Measurements from ENCODE around the gene IFI6.
"Not testable (repeated sequence)": the region's sequence is repeated elsewhere in the genome, so short reads cannot be mapped to it uniquely, and the experiment has no call there.

IFI6 gene

DNA sequence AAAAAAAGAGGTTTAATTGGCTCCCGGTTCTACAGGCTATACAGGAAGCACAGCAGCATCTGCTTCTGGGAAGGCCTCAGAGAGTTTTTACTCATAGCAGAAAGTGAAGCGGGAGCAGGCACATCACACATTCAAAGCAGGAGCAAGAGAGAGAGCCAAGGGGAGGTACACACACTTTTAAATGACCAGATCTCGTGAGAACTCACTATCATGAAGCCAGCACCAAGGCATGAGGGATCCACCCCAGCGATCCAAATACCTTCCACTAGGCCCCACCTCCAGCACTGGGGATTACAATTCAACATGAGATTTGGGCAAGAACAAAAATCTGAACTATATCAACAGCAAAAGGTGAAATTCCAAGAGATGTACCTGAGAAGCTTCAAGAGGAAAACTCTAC lies 33.0 kb upstream of the IFI6 start:
- no peak overlapping the region for H3K14ac ChIP-seq (ENCODE audit: low read length in 2 of 2)
- H3K9ac ChIP-seq (ENCODE audit: low read length): no peak overlapping the region
- peaks cover 4 to 7% of the 10 kb centered on the region in 2 experiments for H3K27me3 ChIP-seq (ENCODE audit: control insufficient read depth in 1 of 2, insufficient read depth in 1 of 2, low read length in 2 of 2)
- H3K18ac ChIP-seq (ENCODE audit: low read depth in 1 of 2, low read length in 2 of 2): no peak overlapping the region
- no peak for DNase-seq
- H3K4ac ChIP-seq (ENCODE audit: low read depth in 1 of 2, low read length in 2 of 2): no peak overlapping the region
- no peak overlapping the region for H2BK15ac ChIP-seq (ENCODE audit: low read depth, poor library complexity, severe bottlenecking)
- H3K4me3 ChIP-seq (ENCODE audit: insufficient read depth in 1 of 2, low read depth in 1 of 2, low read length in 2 of 2): no peak overlapping the region
- peaks cover 2% of the 10 kb centered on the region for H3K9me3 ChIP-seq (ENCODE audit: control insufficient read depth, low read length)
- no peak overlapping the region for H3K23ac ChIP-seq (ENCODE audit: low read length in 2 of 2)
- 69% methylated on average over 4 of the region's 4 CpGs for whole genome bisulfite sequencing
- H3K4me1 ChIP-seq (ENCODE audit: control insufficient read depth, insufficient read depth, low read depth, low read length): no peaks in the 10 kb centered on the region
- H4K91ac ChIP-seq (ENCODE audit: low read length): no peak overlapping the region
- no peak overlapping the region for H3K27ac ChIP-seq (ENCODE audit: low read length, poor library complexity, severe bottlenecking)
- H2BK120ac ChIP-seq (ENCODE audit: low read depth, low read length): no peak overlapping the region
- H2AFZ ChIP-seq (ENCODE audit: low read depth, low read length): no peak overlapping the region
- H2BK12ac ChIP-seq (ENCODE audit: low read length in 2 of 2): no peak overlapping the region
- no peak overlapping the region for H2BK5ac ChIP-seq (ENCODE audit: low read depth, low read length, poor library complexity, severe bottlenecking)
- H4K8ac ChIP-seq (ENCODE audit: low read length): no peak overlapping the region
- no peaks in the 10 kb centered on the region for H3K36me3 ChIP-seq (ENCODE audit: control insufficient read depth in 1 of 2, insufficient read depth in 2 of 2, low read depth in 1 of 2, low read length in 2 of 2)
- H2AK5ac ChIP-seq (ENCODE audit: low read length, severe bottlenecking): no peak overlapping the region
- H3K79me1 ChIP-seq (replicated peaks; ENCODE audit: low read length, poor library complexity, severe bottlenecking): no peaks in the 10 kb centered on the region
- H3K4me2 ChIP-seq (ENCODE audit: low read length, poor library complexity, severe bottlenecking): no peak overlapping the region

DNA sequence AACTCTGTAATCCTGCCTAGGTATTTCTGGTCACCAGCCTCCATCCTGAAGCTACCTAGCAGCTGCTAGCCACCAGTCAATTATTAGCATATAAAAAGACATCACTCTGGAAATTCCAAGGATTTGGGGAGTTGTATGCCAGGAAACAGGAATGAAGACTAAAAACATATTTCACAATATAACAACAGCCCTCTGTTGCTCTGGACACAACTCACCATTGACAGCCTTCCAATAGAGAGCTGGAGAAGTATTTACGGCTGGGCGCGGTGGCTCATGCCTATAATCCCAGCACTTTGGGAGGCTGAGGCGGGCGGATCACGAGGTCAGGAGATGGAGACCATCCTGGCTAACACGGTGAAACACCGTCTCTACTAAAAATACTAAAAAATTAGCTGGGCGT lies 24.8 kb upstream of the IFI6 start:
- not testable (repeated sequence) for H3K79me1 ChIP-seq (replicated peaks; ENCODE audit: low read length, poor library complexity, severe bottlenecking); H2AK5ac ChIP-seq (ENCODE audit: low read length, severe bottlenecking); H3K4ac ChIP-seq (ENCODE audit: low read depth in 1 of 2, low read length in 2 of 2); H3K4me1 ChIP-seq (ENCODE audit: control insufficient read depth, insufficient read depth, low read depth, low read length); H2BK12ac ChIP-seq (ENCODE audit: low read length in 2 of 2); H3K27ac ChIP-seq (ENCODE audit: low read length, poor library complexity, severe bottlenecking); H3K9ac ChIP-seq (ENCODE audit: low read length); H3K14ac ChIP-seq (ENCODE audit: low read length in 2 of 2); H3K4me2 ChIP-seq (ENCODE audit: low read length, poor library complexity, severe bottlenecking); H4K91ac ChIP-seq (ENCODE audit: low read length); H2AFZ ChIP-seq (ENCODE audit: low read depth, low read length); H3K18ac ChIP-seq (ENCODE audit: low read depth in 1 of 2, low read length in 2 of 2); H3K4me3 ChIP-seq (ENCODE audit: insufficient read depth in 1 of 2, low read depth in 1 of 2, low read length in 2 of 2); H2BK5ac ChIP-seq (ENCODE audit: low read depth, low read length, poor library complexity, severe bottlenecking); H3K9me3 ChIP-seq (ENCODE audit: control insufficient read depth, low read length); H3K36me3 ChIP-seq (ENCODE audit: control insufficient read depth in 1 of 2, insufficient read depth in 2 of 2, low read depth in 1 of 2, low read length in 2 of 2); DNase-seq; H2BK120ac ChIP-seq (ENCODE audit: low read depth, low read length); H3K23ac ChIP-seq (ENCODE audit: low read length in 2 of 2); H4K8ac ChIP-seq (ENCODE audit: low read length); H3K27me3 ChIP-seq (ENCODE audit: control insufficient read depth in 1 of 2, insufficient read depth in 1 of 2, low read length in 2 of 2); H2BK15ac ChIP-seq (ENCODE audit: low read depth, poor library complexity, severe bottlenecking)
- WGBS: 77% methylated on average over 7 of the region's 9 CpGs

GRCh38 chr1:27690183-27690582 lies 18.2 kb upstream of the IFI6 start:
- Histone ChIP-seq H3K23ac (ENCODE audit: low read length in 2 of 2) (no peak overlapping the region), H3K9ac (ENCODE audit: low read length) (peak overlapping the region; percentile 63), H2AK5ac (ENCODE audit: low read length, severe bottlenecking) (peak overlapping the region; percentile 60), H3K4me3 (ENCODE audit: insufficient read depth in 1 of 2, low read depth in 1 of 2, low read length in 2 of 2) (peak overlapping the region in 1 of 2 experiments; percentile 70), H4K8ac (ENCODE audit: low read length) (no peak overlapping the region), H2AFZ (ENCODE audit: low read depth, low read length) (no peak overlapping the region), H2BK12ac (ENCODE audit: low read length in 2 of 2) (no peak overlapping the region), H2BK5ac (ENCODE audit: low read depth, low read length, poor library complexity, severe bottlenecking) (no peak overlapping the region), H3K4ac (ENCODE audit: low read depth in 1 of 2, low read length in 2 of 2) (no peak overlapping the region), H2BK15ac (ENCODE audit: low read depth, poor library complexity, severe bottlenecking) (no peak overlapping the region), H3K36me3 (ENCODE audit: control insufficient read depth in 1 of 2, insufficient read depth in 2 of 2, low read depth in 1 of 2, low read length in 2 of 2) (no peaks in the 10 kb centered on the region), H3K9me3 (ENCODE audit: control insufficient read depth, low read length) (no peaks in the 10 kb centered on the region), H4K91ac (ENCODE audit: low read length) (no peak overlapping the region), H3K4me2 (ENCODE audit: low read length, poor library complexity, severe bottlenecking) (no peak overlapping the region), H2BK120ac (ENCODE audit: low read depth, low read length) (no peak overlapping the region), H3K18ac (ENCODE audit: low read depth in 1 of 2, low read length in 2 of 2) (no peak overlapping the region), H3K27me3 (ENCODE audit: control insufficient read depth in 1 of 2, insufficient read depth in 1 of 2, low read length in 2 of 2) (peaks cover 0 to 6% of the 10 kb centered on the region in 2 experiments), H3K79me1 (replicated peaks; ENCODE audit: low read length, poor library complexity, severe bottlenecking) (no peaks in the 10 kb centered on the region), H3K27ac (ENCODE audit: low read length, poor library complexity, severe bottlenecking) (peak overlapping the region; percentile 93), H3K4me1 (ENCODE audit: control insufficient read depth, insufficient read depth, low read depth, low read length) (no peaks in the 10 kb centered on the region), H3K14ac (ENCODE audit: low read length in 2 of 2) (no peak overlapping the region)
- DNase-seq: no peak
- WGBS: 76% methylated on average over 2 of the region's 2 CpGs

DNA sequence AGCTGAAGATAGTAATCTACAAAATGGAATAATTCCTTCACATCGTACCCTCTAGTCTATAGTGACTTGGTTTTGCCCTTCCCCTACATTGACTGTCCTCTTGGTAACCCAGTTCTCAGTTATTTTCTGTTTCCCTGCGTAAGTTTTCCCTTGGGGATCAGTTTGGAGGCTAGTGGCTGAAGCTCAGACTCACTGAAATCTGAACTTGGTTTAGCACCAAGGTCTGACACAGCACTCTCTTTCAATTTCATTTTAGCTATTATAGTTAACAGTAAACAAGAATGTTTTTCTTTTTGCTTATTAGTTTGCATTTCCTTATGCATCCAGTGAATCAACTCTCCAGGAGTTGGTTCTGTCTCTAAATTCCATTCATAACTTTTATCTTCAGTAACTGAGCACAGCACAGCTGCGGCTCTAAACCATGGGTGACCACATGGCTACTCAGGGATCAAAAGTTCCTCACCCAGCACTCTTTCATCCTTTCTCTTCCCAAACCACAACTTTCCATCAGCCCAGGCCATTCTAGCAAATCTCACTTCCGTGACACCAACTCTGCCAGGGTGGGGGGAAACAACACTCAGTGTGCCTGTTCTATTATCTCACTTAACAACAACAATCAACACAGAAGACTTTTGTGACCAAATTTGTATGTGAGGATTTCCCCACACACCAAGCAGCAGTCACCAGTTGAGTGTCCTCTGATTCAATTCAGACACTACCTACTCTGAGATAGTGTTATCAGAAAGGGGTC lies 17.6 kb upstream of the IFI6 start:
- peak overlapping the region; percentile 38 for H3K4me2 ChIP-seq (ENCODE audit: low read length, poor library complexity, severe bottlenecking)
- no peak overlapping the region for H3K14ac ChIP-seq (ENCODE audit: low read length in 2 of 2)
- H2BK15ac ChIP-seq (ENCODE audit: low read depth, poor library complexity, severe bottlenecking): no peak overlapping the region
- no peak overlapping the region for H2AFZ ChIP-seq (ENCODE audit: low read depth, low read length)
- no peaks in the 10 kb centered on the region for H3K9me3 ChIP-seq (ENCODE audit: control insufficient read depth, low read length)
- no peak overlapping the region for H3K23ac ChIP-seq (ENCODE audit: low read length in 2 of 2)
- 42% methylated on average over 4 of the region's 4 CpGs for WGBS
- H2BK120ac ChIP-seq (ENCODE audit: low read depth, low read length): no peak overlapping the region
- no peak overlapping the region for H4K8ac ChIP-seq (ENCODE audit: low read length)
- H3K4me1 ChIP-seq (ENCODE audit: control insufficient read depth, insufficient read depth, low read depth, low read length): no peaks in the 10 kb centered on the region
- H3K79me1 ChIP-seq (replicated peaks; ENCODE audit: low read length, poor library complexity, severe bottlenecking): no peaks in the 10 kb centered on the region
- peak overlapping the region; percentile 60 for H2AK5ac ChIP-seq (ENCODE audit: low read length, severe bottlenecking)
- no peak overlapping the region for H4K91ac ChIP-seq (ENCODE audit: low read length)
- H3K27ac ChIP-seq (ENCODE audit: low read length, poor library complexity, severe bottlenecking): peak overlapping the region; percentile 93
- peak; percentile 86 for DNase-seq
- H2BK12ac ChIP-seq (ENCODE audit: low read length in 2 of 2): no peak overlapping the region
- no peaks in the 10 kb centered on the region for H3K36me3 ChIP-seq (ENCODE audit: control insufficient read depth in 1 of 2, insufficient read depth in 2 of 2, low read depth in 1 of 2, low read length in 2 of 2)
- peaks cover 0 to 6% of the 10 kb centered on the region in 2 experiments for H3K27me3 ChIP-seq (ENCODE audit: control insufficient read depth in 1 of 2, insufficient read depth in 1 of 2, low read length in 2 of 2)
- H3K9ac ChIP-seq (ENCODE audit: low read length): peak overlapping the region; percentile 63
- peak overlapping the region in 1 of 2 experiments; percentile 70 for H3K4me3 ChIP-seq (ENCODE audit: insufficient read depth in 1 of 2, low read depth in 1 of 2, low read length in 2 of 2)
- H3K4ac ChIP-seq (ENCODE audit: low read depth in 1 of 2, low read length in 2 of 2): no peak overlapping the region
- H2BK5ac ChIP-seq (ENCODE audit: low read depth, low read length, poor library complexity, severe bottlenecking): peak overlapping the region; percentile 74
- no peak overlapping the region for H3K18ac ChIP-seq (ENCODE audit: low read depth in 1 of 2, low read length in 2 of 2)

Data from mesenchymal stem cell (in vitro differentiated cells and primary cell).